ENCODE measurements around the gene EGFR. TPM values are rescaled to one million over a fixed set of nuclear protein-coding genes. Genes with fewer than 3 reads are reported as not detected.
"Not testable (repeated sequence)": the region's sequence is repeated elsewhere in the genome, so short reads cannot be mapped to it uniquely, and the experiment has no call there.

Gene EGFR
- polyA plus RNA-seq, 3 donors, result 12.6 to 24.4 (median 13.6) TPM

DNA sequence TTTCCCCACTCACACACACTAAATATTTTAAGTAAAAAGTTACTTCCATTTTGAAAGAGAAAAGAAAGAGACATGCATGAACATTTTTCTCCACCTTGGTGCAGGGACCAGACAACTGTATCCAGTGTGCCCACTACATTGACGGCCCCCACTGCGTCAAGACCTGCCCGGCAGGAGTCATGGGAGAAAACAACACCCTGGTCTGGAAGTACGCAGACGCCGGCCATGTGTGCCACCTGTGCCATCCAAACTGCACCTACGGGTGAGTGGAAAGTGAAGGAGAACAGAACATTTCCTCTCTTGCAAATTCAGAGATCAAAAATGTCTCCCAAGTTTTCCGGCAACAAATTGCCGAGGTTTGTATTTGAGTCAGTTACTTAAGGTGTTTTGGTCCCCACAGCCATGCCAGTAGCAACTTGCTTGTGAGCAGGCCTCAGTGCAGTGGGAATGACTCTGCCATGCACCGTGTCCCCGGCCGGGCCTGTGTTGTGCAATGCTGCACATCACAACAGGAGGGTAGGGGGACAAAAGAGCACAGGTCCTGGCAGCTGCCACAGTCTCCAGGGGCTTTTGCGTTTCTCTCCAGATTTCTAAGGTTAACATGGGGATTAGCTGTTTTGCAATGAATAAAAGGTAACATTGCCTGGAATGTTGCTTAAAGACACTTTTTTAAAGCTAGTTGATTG lies 146.5 kb downstream of the EGFR start:
- 87 to 93% (median 90%) methylated on average over 13 of the region's 13 CpGs for WGBS, 3 donors
- H3K27ac ChIP-seq (ENCODE audit: low read depth, low read length), result no peak overlapping the region

DNA sequence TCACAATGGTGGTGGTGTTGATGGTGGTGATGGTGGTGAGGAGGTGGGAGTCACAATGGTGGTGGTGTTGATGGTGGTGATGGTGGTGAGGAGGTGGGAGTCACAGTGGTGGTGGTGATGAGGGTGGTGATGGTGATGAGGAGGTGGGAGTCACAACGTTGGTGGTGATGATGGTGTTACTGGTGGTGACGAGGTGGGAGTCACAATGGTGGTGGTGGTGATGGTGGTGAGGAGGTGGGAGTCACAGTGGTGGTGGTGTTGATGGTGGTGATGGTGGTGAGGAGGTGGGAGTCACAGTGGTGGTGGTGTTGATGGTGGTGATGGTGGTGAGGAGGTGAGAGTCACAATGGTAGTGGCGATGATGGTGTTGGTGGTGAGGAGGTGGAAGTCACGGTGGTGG lies 148.5 kb downstream of the EGFR start:
- 82 to 96% (median 95%) methylated on average over 4 of the region's 4 CpGs for WGBS, 3 donors
- not testable (repeated sequence) for H3K27ac ChIP-seq (ENCODE audit: low read depth, low read length)

DNA sequence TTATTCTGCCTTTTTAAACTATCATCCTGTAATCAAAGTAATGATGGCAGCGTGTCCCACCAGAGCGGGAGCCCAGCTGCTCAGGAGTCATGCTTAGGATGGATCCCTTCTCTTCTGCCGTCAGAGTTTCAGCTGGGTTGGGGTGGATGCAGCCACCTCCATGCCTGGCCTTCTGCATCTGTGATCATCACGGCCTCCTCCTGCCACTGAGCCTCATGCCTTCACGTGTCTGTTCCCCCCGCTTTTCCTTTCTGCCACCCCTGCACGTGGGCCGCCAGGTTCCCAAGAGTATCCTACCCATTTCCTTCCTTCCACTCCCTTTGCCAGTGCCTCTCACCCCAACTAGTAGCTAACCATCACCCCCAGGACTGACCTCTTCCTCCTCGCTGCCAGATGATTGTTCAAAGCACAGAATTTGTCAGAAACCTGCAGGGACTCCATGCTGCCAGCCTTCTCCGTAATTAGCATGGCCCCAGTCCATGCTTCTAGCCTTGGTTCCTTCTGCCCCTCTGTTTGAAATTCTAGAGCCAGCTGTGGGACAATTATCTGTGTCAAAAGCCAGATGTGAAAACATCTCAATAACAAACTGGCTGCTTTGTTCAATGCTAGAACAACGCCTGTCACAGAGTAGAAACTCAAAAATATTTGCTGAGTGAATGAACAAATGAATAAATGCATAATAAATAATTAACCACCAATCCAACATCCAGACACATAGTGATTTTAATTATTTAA lies 151.7 kb downstream of the EGFR start:
- H3K27ac ChIP-seq (ENCODE audit: low read depth, low read length), result no peak overlapping the region
- 72 to 86% (median 78%) methylated on average over 11 of the region's 11 CpGs for WGBS, 3 donors

DNA sequence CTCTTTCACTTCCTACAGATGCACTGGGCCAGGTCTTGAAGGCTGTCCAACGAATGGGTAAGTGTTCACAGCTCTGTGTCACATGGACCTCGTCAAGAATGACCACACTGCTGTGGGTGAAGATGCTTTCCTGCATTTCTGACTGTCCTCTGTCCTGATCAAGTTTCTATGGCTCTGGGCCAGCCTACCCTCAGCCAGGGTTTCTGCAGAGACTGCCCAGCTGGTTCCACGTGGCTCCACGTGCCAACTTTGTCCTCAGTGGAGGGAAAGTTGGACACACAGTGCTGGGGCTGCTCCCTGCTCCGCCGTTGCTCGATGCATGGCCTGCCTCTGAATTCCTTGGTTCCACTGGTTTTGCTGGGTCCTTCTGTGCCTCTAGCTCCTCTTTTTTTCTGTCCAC lies 152.3 kb downstream of the EGFR start:
- no peak overlapping the region for H3K27ac ChIP-seq (ENCODE audit: low read depth, low read length)
- 83 to 89% (median 88%) methylated on average over 7 of the region's 7 CpGs for WGBS, 3 donors

DNA sequence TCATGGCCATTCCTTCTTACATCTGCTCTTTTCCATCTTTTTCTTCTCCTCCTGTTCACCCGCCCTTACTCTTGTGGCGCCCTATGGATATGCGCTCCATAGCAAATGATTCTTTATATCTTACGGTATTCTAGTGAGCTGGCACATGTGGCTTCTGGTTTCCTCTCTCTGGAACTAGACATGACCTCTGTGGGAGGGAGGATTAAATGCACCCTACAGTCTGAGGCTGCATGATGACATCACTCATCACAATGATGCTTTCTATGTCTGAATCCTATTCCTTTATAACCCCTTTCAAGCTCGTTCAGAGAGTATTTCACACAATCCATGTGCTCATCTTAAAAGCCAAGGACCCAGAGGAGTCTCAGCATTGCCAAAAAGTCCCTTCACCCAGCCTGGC lies 153.3 kb downstream of the EGFR start:
- H3K27ac ChIP-seq (ENCODE audit: low read depth, low read length), result no peak overlapping the region
- WGBS, 3 donors, result 89 to 94% (median 92%) methylated on average over 5 of the region's 5 CpGs

DNA sequence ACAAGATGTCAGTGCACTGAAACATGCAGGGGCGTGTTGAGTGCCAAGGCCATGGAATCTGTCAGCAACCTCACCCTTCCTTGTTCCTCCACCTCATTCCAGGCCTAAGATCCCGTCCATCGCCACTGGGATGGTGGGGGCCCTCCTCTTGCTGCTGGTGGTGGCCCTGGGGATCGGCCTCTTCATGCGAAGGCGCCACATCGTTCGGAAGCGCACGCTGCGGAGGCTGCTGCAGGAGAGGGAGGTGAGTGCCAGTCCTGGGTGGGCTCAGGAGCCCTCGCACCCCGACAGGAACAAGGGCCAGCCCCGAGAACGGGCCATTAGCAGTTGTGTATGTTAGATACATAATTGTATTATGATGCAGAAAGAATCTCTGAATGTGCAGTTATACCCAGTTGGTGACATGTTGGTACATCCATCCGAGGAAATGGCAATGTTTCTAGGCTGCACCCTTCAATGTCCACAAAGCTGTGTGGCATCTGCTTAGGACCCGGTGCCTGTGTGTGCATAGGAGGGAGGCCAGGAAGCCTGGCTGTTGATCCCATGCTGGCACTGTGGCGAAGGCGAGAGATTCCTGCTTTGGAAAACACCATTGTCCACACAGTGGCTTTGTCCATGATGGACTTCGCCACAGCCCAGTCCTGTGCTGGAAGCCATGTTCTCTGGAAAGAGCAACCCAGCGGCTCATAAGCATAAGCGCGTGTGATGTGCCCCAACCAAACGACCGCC lies 154.2 kb downstream of the EGFR start:
- 95% methylated on average over 25 of the region's 25 CpGs for WGBS, 3 donors
- H3K27ac ChIP-seq (ENCODE audit: low read depth, low read length), result no peak overlapping the region

DNA sequence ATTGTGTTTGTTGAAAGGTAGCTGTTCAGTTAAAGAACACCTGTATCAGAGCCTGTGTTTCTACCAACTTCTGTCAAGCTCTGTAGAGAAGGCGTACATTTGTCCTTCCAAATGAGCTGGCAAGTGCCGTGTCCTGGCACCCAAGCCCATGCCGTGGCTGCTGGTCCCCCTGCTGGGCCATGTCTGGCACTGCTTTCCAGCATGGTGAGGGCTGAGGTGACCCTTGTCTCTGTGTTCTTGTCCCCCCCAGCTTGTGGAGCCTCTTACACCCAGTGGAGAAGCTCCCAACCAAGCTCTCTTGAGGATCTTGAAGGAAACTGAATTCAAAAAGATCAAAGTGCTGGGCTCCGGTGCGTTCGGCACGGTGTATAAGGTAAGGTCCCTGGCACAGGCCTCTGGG lies 154.9 kb downstream of the EGFR start:
- WGBS, 3 donors, result 89 to 97% (median 96%) methylated on average over 7 of the region's 7 CpGs

DNA sequence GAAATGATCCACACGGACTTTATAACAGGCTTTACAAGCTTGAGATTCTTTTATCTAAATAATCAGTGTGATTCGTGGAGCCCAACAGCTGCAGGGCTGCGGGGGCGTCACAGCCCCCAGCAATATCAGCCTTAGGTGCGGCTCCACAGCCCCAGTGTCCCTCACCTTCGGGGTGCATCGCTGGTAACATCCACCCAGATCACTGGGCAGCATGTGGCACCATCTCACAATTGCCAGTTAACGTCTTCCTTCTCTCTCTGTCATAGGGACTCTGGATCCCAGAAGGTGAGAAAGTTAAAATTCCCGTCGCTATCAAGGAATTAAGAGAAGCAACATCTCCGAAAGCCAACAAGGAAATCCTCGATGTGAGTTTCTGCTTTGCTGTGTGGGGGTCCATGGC lies 155.6 kb downstream of the EGFR start:
- H3K27ac ChIP-seq (ENCODE audit: low read depth, low read length), result no peak overlapping the region
- WGBS, 3 donors, result 90 to 93% (median 93%) methylated on average over 12 of the region's 12 CpGs

More for the DNA sequence above, 154.9 kb downstream of the EGFR start:
- H3K27ac ChIP-seq (ENCODE audit: low read depth, low read length), result no peak overlapping the region

DNA sequence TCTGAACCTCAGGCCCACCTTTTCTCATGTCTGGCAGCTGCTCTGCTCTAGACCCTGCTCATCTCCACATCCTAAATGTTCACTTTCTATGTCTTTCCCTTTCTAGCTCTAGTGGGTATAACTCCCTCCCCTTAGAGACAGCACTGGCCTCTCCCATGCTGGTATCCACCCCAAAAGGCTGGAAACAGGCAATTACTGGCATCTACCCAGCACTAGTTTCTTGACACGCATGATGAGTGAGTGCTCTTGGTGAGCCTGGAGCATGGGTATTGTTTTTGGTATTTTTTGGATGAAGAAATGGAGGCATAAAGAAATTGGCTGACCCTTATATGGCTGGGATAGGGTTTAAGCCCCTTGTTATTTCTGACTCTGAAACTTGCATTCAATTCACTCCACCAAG lies 156.0 kb downstream of the EGFR start:
- 87 to 88% (median 88%) methylated on average over 1 of the region's 1 CpG for WGBS, 3 donors
- no peak overlapping the region for H3K27ac ChIP-seq (ENCODE audit: low read depth, low read length)

DNA sequence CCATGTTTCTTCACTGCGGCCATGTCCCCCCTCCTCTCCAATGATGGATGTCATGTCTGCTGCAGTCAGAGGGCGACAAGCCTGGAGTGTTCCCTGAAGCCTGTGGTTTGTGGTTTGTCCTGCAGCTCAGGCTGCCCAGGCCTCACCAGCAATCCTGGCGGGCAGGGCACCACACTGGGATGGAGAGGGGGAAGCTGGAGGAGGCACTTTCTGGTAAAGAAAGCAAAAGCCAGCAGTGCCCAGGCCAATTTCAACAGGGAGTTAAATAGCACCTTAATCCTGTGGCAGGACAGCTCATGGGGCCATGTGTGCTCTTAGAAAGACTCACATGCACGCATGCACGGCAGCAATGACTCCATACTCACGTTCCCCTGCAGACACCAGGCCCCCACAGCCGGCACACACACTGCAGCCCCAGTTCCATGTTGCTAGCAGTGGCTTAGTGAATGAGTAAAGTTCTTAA lies 158.3 kb downstream of the EGFR start:
- H3K27ac ChIP-seq (ENCODE audit: low read depth, low read length), result no peak overlapping the region
- WGBS, 3 donors, result 81 to 94% (median 85%) methylated on average over 7 of the region's 7 CpGs

DNA sequence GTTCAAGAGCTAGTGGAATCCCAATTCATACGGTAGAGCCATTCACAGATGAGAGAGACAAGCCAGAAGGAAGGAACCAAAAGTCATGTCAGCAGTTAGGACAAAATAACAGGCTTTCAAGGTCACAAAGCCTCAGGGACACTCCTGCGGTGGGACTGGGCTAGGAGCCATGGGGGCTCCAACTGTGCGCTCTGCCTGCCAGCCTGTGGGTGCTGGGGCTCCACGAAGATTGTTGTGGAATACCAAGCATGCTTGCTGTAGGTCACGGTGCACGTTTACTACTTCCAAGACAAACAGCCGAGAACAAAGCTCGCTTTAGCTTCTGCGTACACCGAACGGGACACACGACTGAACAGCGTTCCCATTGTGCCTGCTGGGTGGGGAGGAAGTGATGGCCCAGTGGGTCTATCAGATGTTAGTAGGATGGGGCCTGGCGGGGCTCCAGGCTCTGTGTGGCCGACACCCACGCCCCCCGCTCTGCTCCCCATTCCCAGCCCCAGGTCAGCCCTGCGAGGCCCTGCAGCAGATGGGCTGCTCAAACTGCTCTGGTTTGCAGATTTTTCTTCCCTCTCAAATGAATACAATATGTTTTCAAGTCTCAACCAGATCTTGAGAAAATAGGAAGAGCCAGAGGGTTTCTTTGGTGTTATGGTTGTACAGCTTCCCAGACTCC lies 158.9 kb downstream of the EGFR start:
- no peak overlapping the region for H3K27ac ChIP-seq (ENCODE audit: low read depth, low read length)
- WGBS, 3 donors, result 50 to 68% (median 63%) methylated on average over 18 of the region's 18 CpGs

DNA sequence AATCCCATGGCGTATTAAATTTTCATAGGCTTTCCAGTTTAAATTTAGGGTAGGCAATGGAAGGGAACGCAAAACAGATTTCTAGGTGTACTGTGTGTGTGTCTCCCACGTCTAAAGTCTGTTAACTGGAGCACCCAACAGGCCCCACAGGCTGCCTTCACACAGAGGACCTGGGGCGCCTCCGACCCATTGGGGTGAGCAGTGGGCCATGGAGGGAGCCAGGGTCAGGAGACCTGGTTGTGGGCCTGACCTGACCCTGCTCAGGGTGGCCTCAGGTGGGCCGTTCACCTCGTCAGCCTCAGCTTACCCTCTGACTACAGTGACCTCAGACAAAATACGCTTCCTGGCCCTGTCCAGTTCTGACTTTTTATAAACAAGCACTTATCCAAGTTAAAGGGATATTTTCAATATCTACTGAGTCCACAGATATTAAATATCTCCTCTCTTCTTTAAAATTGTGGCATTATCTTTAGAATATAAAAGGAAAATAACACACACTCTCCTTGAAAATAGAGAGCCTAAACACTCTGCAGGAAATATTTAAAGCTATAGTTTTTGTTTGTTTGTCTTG lies 159.6 kb downstream of the EGFR start:
- H3K27ac ChIP-seq (ENCODE audit: low read depth, low read length), result no peak overlapping the region
- 82 to 88% (median 83%) methylated on average over 8 of the region's 8 CpGs for WGBS, 3 donors

DNA sequence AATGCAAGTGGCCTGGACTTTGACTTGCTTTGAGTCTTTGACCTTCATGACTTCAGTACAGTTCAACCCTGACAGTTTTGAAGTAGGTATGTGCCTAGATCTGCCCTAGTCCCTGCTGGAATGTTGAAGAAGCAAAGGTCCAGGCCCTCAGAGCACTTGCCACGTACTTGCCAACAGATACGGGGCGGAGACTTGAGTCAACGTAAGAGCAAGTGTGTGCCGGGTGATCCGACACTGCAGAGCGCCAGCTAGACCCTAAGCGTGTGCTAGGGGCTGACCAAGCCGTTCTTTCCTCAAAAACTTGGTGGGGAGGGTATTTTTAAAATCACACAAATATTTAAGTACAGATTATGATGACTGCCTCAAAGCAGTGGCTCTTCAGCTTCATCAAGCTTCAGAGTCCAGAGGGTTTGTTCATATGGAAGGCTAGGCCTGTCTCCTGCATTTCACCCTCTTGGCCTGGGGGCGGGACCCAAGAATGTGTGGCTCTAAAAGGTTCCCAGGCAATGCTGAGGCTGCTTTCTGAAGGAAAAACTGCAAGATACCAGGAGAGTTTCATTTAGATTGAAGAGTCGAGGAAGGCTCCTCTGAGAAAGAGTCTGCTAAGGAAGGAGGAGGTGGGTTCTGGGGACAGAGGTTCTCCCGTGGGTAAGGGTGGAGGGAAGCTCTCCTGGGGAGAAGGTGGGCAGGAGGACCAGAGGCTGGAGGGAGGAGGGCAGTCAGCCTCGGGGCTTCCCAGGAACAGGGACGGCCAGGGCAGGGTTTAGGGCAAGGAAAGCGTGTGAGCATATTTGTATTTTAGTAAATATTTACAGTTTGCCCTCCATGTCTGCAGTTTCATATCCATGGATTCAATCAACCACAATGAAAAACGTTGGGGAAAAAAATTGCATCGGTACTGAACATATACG lies 160.3 kb downstream of the EGFR start:
- WGBS, 3 donors, result 76 to 81% (median 80%) methylated on average over 18 of the region's 18 CpGs
- no peak overlapping the region for H3K27ac ChIP-seq (ENCODE audit: low read depth, low read length)

DNA sequence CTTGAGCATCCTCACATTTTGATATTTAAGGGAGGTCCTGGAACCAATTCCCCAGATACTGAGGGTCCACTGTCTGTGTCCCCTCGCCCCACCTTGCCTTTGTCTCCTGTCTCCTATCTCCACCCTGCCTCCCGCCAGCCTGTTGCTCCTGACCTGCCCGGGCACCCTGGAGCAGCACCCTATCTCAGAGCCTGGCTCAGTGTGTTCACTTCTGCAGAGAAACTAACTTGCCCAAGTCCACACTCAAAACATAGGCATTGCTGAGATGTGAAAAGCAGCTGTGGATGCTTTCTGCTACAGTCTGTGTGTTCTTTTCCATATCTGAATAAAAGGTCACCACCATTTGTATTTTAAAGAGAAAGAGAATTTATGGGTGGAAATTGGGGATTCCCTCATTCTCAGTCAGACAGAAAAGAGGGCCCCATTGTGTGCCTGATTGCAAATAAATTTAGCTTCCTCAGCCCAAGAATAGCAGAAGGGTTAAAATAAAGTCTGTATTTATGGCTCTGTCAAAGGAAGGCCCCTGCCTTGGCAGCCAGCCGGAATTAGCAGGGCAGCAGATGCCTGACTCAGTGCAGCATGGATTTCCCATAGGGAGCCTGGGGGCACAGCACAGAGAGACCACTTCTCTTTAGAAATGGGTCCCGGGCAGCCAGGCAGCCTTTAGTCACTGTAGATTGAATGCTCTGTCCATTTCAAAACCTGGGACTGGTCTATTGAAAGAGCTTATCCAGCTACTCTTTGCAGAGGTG lies 161.3 kb downstream of the EGFR start:
- WGBS, 3 donors, result 74 to 94% (median 76%) methylated on average over 5 of the region's 5 CpGs
- no peak overlapping the region for H3K27ac ChIP-seq (ENCODE audit: low read depth, low read length)

DNA sequence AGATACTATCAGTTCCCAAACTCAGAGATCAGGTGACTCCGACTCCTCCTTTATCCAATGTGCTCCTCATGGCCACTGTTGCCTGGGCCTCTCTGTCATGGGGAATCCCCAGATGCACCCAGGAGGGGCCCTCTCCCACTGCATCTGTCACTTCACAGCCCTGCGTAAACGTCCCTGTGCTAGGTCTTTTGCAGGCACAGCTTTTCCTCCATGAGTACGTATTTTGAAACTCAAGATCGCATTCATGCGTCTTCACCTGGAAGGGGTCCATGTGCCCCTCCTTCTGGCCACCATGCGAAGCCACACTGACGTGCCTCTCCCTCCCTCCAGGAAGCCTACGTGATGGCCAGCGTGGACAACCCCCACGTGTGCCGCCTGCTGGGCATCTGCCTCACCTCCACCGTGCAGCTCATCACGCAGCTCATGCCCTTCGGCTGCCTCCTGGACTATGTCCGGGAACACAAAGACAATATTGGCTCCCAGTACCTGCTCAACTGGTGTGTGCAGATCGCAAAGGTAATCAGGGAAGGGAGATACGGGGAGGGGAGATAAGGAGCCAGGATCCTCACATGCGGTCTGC lies 162.2 kb downstream of the EGFR start:
- no peak overlapping the region for H3K27ac ChIP-seq (ENCODE audit: low read depth, low read length)
- 63 to 90% (median 84%) methylated on average over 19 of the region's 19 CpGs for WGBS, 3 donors

DNA sequence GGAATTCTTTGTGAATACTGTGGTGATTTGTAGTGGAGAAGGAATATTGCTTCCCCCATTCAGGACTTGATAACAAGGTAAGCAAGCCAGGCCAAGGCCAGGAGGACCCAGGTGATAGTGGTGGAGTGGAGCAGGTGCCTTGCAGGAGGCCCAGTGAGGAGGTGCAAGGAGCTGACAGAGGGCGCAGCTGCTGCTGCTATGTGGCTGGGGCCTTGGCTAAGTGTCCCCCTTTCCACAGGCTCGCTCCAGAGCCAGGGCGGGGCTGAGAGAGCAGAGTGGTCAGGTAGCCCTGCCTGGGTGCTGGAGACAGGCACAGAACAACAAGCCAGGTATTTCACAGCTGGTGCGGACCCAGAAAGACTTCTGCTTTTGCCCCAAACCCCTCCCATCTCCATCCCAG lies 162.9 kb downstream of the EGFR start:
- 86 to 98% (median 91%) methylated on average over 4 of the region's 4 CpGs for WGBS, 3 donors
- no peak overlapping the region for H3K27ac ChIP-seq (ENCODE audit: low read depth, low read length)

DNA sequence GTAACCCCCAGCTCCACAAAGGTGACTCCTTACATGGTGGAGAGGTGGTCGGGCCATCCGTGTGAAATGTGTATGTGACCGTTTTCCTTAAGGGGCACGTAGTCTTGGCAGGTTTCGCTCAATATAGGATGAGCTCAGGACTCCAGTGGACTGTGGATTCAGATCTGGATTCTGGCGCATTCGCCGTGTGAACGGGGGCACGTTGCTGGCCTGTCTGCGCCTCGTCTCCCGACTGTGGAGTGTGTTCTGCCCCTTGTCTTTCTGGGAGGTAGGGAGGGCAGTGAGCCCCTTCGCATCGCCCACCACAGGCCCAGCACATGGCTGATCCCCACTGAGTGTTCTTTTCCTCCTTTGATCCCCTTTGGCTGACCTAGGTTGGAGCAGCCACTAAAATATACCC lies 165.1 kb downstream of the EGFR start:
- 81 to 94% (median 86%) methylated on average over 14 to 15 of the region's 15 CpGs for WGBS, 3 donors
- no peak overlapping the region for H3K27ac ChIP-seq (ENCODE audit: low read depth, low read length)
